ENCODE data around the gene PRPF6. TPM values are rescaled to one million over a fixed set of nuclear protein-coding genes. Genes with fewer than 3 reads are reported as not detected.

Gene PRPF6
- total and polyA plus RNA-seq, 2 of the 13 experiments (the other 11 are each of a cell fraction or from before 2014, with no cell fraction given): 63.7 to 101 TPM

- TF ChIP-seq PRDM4 (CRISPR knock-in tag; IDR thresholded peaks at IDR 0.05; ENCODE audit: borderline replicate concordance) (no peak), ASH2L (IDR thresholded peaks at IDR 0.05; ENCODE audit: insufficient read length, low read depth, low read length) (peak; percentile 37), ZNF569 (CRISPR knock-in tag; IDR thresholded peaks at IDR 0.05; ENCODE audit: borderline replicate concordance) (no peak), ZNF382 (CRISPR knock-in tag; IDR thresholded peaks at IDR 0.05; ENCODE audit: borderline replicate concordance) (no peak), THAP11 (CRISPR knock-in tag; IDR thresholded peaks at IDR 0.05) (peak; percentile 53; the same call in 1 of the 2 replicates), GFI1 (CRISPR knock-in tag; IDR thresholded peaks at IDR 0.05; ENCODE audit: borderline replicate concordance) (no peak), HMG20B (CRISPR knock-in tag; conservative IDR thresholded peaks at IDR 0.05) (0 out of 2 replicates have a peak, but pooled peaks have one; percentile 7), ZNF670 (CRISPR knock-in tag; IDR thresholded peaks at IDR 0.05; ENCODE audit: borderline replicate concordance) (no peak; the same call in 1 of the 2 replicates), REXO4 (CRISPR knock-in tag; IDR thresholded peaks at IDR 0.05; ENCODE audit: borderline replicate concordance) (no peak), LBX2 (CRISPR knock-in tag; IDR thresholded peaks at IDR 0.05; ENCODE audit: borderline replicate concordance) (no peak), MLLT10 (CRISPR knock-in tag; IDR thresholded peaks at IDR 0.05) (no peak), PLRG1 (conservative IDR thresholded peaks at IDR 0.05) (no peak), ZNF124 (CRISPR knock-in tag; IDR thresholded peaks at IDR 0.05) (no peak), ZNF12 (CRISPR knock-in tag; IDR thresholded peaks at IDR 0.05) (no peak)
- TF ChIP-seq, protein P1, sequence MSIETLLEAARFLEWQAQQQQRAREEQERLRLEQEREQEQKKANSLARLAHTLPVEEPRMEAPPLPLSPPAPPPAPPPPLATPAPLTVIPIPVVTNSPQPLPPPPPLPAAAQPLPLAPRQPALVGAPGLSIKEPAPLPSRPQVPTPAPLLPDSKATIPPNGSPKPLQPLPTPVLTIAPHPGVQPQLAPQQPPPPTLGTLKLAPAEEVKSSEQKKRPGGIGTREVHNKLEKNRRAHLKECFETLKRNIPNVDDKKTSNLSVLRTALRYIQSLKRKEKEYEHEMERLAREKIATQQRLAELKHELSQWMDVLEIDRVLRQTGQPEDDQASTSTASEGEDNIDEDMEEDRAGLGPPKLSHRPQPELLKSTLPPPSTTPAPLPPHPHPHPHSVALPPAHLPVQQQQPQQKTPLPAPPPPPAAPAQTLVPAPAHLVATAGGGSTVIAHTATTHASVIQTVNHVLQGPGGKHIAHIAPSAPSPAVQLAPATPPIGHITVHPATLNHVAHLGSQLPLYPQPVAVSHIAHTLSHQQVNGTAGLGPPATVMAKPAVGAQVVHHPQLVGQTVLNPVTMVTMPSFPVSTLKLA (IDR thresholded peaks at IDR 0.05): no peak
- TF ChIP-seq, protein P2, sequence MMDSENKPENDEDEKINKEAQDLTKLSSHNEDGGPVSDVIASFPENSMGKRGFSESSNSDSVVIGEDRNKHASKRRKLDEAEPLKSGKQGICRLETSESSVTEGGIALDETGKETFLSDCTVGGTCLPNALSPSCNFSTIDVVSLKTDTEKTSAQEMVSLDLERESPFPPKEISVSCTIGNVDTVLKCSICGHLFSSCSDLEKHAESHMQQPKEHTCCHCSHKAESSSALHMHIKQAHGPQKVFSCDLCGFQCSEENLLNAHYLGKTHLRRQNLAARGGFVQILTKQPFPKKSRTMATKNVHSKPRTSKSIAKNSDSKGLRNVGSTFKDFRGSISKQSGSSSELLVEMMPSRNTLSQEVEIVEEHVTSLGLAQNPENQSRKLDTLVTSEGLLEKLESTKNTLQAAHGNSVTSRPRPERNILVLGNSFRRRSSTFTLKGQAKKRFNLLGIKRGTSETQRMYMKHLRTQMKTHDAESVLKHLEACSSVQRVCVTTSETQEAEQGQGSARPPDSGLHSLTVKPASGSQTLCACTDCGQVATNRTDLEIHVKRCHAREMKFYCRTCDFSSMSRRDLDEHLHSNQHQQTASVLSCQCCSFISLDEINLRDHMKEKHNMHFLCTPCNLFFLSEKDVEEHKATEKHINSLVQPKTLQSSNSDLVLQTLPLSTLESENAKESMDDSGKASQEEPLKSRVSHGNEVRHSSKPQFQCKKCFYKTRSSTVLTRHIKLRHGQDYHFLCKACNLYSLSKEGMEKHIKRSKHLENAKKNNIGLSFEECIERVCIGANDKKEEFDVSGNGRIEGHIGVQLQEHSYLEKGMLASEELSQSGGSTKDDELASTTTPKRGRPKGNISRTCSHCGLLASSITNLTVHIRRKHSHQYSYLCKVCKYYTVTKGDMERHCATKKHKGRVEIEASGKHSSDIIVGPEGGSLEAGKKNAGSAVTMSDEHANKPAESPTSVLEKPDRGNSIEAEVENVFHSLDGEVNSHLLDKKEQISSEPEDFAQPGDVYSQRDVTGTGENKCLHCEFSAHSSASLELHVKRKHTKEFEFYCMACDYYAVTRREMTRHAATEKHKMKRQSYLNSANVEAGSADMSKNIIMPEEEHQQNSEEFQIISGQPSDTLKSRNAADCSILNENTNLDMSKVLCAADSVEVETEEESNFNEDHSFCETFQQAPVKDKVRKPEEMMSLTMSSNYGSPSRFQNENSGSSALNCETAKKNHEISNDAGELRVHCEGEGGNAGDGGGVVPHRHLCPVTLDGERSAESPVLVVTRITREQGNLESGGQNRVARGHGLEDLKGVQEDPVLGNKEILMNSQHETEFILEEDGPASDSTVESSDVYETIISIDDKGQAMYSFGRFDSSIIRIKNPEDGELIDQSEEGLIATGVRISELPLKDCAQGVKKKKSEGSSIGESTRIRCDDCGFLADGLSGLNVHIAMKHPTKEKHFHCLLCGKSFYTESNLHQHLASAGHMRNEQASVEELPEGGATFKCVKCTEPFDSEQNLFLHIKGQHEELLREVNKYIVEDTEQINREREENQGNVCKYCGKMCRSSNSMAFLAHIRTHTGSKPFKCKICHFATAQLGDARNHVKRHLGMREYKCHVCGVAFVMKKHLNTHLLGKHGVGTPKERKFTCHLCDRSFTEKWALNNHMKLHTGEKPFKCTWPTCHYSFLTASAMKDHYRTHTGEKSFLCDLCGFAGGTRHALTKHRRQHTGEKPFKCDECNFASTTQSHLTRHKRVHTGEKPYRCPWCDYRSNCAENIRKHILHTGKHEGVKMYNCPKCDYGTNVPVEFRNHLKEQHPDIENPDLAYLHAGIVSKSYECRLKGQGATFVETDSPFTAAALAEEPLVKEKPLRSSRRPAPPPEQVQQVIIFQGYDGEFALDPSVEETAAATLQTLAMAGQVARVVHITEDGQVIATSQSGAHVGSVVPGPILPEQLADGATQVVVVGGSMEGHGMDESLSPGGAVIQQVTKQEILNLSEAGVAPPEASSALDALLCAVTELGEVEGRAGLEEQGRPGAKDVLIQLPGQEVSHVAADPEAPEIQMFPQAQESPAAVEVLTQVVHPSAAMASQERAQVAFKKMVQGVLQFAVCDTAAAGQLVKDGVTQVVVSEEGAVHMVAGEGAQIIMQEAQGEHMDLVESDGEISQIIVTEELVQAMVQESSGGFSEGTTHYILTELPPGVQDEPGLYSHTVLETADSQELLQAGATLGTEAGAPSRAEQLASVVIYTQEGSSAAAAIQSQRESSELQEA (CRISPR knock-in tag; IDR thresholded peaks at IDR 0.05; ENCODE audit: not compliant biosample characterization): no peak
These were observed 98.5 kb downstream of the PRPF6 start, which contains the start of gene RGS19 (continued) for GRCh38 chr20:64079273-64080012.

All from HepG2 (cell line).